ENCODE measurements around the gene TNFSF13B. TPM values are rescaled to one million over a fixed set of nuclear protein-coding genes. Genes with fewer than 3 reads are reported as not detected.
"Not testable (repeated sequence)": the region's sequence is repeated elsewhere in the genome, so short reads cannot be mapped to it uniquely, and the experiment has no call there.

The TNFSF13B gene
- total and polyA plus RNA-seq, 2 donors (not counting 3 experiments of a cell fraction or from before 2014, with no cell fraction given), result 0.18 to 1.2 TPM

DNA sequence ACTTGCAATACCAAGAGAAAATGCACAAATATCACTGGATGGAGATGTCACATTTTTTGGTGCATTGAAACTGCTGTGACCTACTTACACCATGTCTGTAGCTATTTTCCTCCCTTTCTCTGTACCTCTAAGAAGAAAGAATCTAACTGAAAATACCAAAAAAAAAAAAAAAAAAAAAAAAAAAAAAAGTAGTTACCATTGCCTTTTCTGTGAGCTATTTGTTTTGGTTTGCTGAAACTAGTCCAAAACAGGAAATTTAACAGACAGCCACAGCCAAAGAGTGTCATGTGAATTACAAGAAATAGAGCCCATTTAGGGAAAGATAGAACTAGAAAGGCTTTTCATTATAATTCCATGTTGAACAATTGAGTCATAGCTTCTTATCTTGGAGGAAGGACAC lies 37.3 kb downstream of the TNFSF13B start:
- Histone ChIP-seq H3K79me2 (ENCODE audit: control insufficient read depth, insufficient read depth, low read length) (no peaks in the 10 kb centered on the region), H3K27ac (ENCODE audit: insufficient read depth, low read depth, low read length) (no peak overlapping the region), H3K4me3 (replicated peaks in 1 of 3; ENCODE audit: insufficient read depth in 1 of 3, low read depth in 1 of 3, low read length in 3 of 3) (no peak overlapping the region), H3K9me3 (replicated peaks; ENCODE audit: control insufficient read depth, insufficient read depth, low read length) (no peaks in the 10 kb centered on the region), H3K4me2 (ENCODE audit: insufficient read depth, low read length) (no peak overlapping the region), H3K9me1 (replicated peaks; ENCODE audit: control insufficient read depth, extremely low read depth, insufficient read depth, low read length) (no peaks in the 10 kb centered on the region), H3K36me3 (ENCODE audit: control insufficient read depth in 2 of 2, extremely low read depth in 1 of 2, insufficient read depth in 2 of 2, low read length in 2 of 2) (no peaks in the 10 kb centered on the region), H3K4me1 (ENCODE audit: control insufficient read depth, extremely low read depth, insufficient read depth, low read length) (no peaks in the 10 kb centered on the region), H3K9ac (replicated peaks; ENCODE audit: extremely low read depth, insufficient read depth, low read length) (no peak overlapping the region), H2AFZ (ENCODE audit: low read depth, low read length) (no peak overlapping the region), H3K27me3 (ENCODE audit: control insufficient read depth in 2 of 2, insufficient read depth in 2 of 2, low read length in 2 of 2) (no peaks in the 10 kb centered on the region), H4K20me1 (replicated peaks; ENCODE audit: control insufficient read depth, extremely low read depth, insufficient read depth, low read length) (no peaks in the 10 kb centered on the region)
- POLR2A ChIA-PET, result no interaction called here
- CTCF ChIA-PET, result interaction anchor here (0.6 to 0.8 kb wide), 3 partner anchors 16 to 642 kb away, joined by 3 to 6 read pairs (median 5); no protein-coding TSS in a partner anchor
- intact Hi-C loops (cut with micrococcal nuclease) (no loop called here), dilution Hi-C loops (cut with MboI; ENCODE audit: extremely low pct_ligation_motif_present, low sequenced_read_pairs) (no loop called here)
- BruUV-seq (replicated peaks), result no TSS peak
- TF ChIP-seq POLR2A (IDR thresholded peaks at IDR 0.05; ENCODE audit: low read depth, low read length) (no peak), FOS (IDR thresholded peaks at IDR 0.05; ENCODE audit: borderline replicate concordance, insufficient read depth, low read length) (no peak), EZH2 (IDR thresholded peaks at IDR 0.05; ENCODE audit: borderline replicate concordance, low read depth, low read length, severe bottlenecking) (no peak), MAX (IDR thresholded peaks at IDR 0.05; ENCODE audit: insufficient read depth, insufficient read length) (no peak), CTCF (IDR thresholded peaks at IDR 0.05; ENCODE audit: extremely low read depth in 1 of 2, insufficient read depth in 1 of 2, low read depth in 1 of 2, low read length in 2 of 2) (no peak), GATA2 (IDR thresholded peaks at IDR 0.05; ENCODE audit: insufficient read depth, insufficient read length, low read depth, low read length) (no peak), MYC (IDR thresholded peaks at IDR 0.05; ENCODE audit: low read depth, low read length) (no peak), JUN (IDR thresholded peaks at IDR 0.05; ENCODE audit: borderline replicate concordance, insufficient read depth, insufficient read length, low read depth) (no peak), POLR2AphosphoS5 (IDR thresholded peaks at IDR 0.05; ENCODE audit: insufficient read depth, low read depth, low read length) (no peak)
- no peak for FAIRE-seq
- DNase-seq (ENCODE audit: low read depth, low spot score), result no peak

- H3K36me3 ChIP-seq (ENCODE audit: control insufficient read depth in 2 of 2, extremely low read depth in 1 of 2, insufficient read depth in 2 of 2, low read length in 2 of 2); dilution Hi-C loops (cut with MboI; ENCODE audit: extremely low pct_ligation_motif_present, low sequenced_read_pairs); H3K9ac ChIP-seq (replicated peaks; ENCODE audit: extremely low read depth, insufficient read depth, low read length); DNase-seq (ENCODE audit: low read depth, low spot score); H3K9me3 ChIP-seq (replicated peaks; ENCODE audit: control insufficient read depth, insufficient read depth, low read length); H3K9me1 ChIP-seq (replicated peaks; ENCODE audit: control insufficient read depth, extremely low read depth, insufficient read depth, low read length); CTCF ChIA-PET; H3K4me3 ChIP-seq (replicated peaks in 1 of 3; ENCODE audit: insufficient read depth in 1 of 3, low read depth in 1 of 3, low read length in 3 of 3); FAIRE-seq; BruUV-seq (replicated peaks); H3K4me2 ChIP-seq (ENCODE audit: insufficient read depth, low read length); H3K4me1 ChIP-seq (ENCODE audit: control insufficient read depth, extremely low read depth, insufficient read depth, low read length); H2AFZ ChIP-seq (ENCODE audit: low read depth, low read length); POLR2A ChIA-PET; H3K79me2 ChIP-seq (ENCODE audit: control insufficient read depth, insufficient read depth, low read length); H3K27ac ChIP-seq (ENCODE audit: insufficient read depth, low read depth, low read length); H4K20me1 ChIP-seq (replicated peaks; ENCODE audit: control insufficient read depth, extremely low read depth, insufficient read depth, low read length); H3K27me3 ChIP-seq (ENCODE audit: control insufficient read depth in 2 of 2, insufficient read depth in 2 of 2, low read length in 2 of 2); intact Hi-C loops (cut with micrococcal nuclease): not testable (repeated sequence)
Measured at GRCh38 chr13:108311596-108311995, 42.1 kb downstream of the TNFSF13B start.
